GM12873 (cell line): ENCODE data around the gene VPS50.

Experiments
- TF ChIP-seq, protein P1 (sequence below): IDR thresholded peaks from 2 replicates; pipeline ENCODE4 v1.5.1; 2012; ENCODE audit warnings: low read depth, mild to moderate bottlenecking, moderate library complexity, low read length, control low read depth; ENCODE audit not compliant: insufficient read depth; ENCODE audit errors: missing control alignments

VPS50 gene

DNA sequence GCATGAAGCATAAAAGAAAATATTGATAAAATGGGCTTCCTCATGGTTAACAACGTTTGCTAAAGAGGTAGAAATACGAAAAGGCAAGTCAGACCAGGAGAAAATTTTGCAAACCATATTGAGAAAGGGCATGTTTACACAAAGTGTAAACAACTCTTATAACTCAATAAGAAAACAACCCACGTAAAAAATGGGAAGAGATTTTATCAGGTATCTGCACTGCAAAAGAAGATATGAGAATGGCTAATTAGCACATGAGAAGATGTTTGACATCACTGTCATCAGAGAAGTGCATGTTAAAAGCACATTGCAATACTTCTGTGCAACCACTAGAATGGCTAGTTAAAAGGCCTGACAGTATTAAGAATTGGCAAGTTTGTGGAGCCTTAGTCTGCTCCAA, 99.5 kb downstream of the VPS50 start:
- TF ChIP-seq, protein P1, sequence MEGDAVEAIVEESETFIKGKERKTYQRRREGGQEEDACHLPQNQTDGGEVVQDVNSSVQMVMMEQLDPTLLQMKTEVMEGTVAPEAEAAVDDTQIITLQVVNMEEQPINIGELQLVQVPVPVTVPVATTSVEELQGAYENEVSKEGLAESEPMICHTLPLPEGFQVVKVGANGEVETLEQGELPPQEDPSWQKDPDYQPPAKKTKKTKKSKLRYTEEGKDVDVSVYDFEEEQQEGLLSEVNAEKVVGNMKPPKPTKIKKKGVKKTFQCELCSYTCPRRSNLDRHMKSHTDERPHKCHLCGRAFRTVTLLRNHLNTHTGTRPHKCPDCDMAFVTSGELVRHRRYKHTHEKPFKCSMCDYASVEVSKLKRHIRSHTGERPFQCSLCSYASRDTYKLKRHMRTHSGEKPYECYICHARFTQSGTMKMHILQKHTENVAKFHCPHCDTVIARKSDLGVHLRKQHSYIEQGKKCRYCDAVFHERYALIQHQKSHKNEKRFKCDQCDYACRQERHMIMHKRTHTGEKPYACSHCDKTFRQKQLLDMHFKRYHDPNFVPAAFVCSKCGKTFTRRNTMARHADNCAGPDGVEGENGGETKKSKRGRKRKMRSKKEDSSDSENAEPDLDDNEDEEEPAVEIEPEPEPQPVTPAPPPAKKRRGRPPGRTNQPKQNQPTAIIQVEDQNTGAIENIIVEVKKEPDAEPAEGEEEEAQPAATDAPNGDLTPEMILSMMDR: no peak

DNA sequence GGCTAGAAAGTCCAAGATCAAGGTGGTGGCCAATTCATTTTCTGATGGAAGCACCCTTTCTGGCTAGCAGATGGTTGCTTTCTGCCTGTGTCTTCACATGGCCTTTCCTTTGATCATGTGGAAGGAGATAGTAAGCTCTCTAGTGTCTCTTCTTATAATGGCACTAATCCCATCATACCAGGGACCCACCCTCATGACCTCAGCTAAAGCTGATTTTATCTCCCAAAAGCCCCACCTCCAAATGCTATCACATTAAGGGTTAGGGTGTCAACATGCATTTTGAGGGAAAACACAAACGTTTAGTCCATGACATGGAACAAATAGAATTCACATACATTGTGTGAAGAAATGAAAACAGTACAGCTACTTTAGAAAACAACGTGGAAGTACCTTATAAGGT, 100.0 kb downstream of the VPS50 start:
- TF ChIP-seq, protein P1: no peak

DNA sequence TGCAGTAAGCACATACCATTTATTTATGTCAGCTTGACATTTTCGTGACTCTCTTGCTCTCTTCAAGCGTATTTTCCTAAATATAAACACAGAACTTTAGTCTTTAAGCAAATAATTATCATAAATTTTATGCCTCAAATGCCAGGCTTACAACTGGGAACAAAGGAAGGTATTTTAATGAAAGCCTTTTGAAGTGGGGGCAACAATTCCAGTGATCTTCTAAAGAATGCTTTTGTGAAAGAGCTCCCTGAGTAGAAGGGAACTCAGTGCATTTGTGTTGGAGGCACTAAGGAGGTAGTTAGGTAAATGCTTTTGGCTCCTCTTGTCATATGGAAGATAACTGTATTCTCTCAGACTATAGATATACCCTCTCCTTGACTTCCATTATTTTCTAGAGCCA, 104.9 kb downstream of the VPS50 start:
- TF ChIP-seq, protein P1: no peak

DNA sequence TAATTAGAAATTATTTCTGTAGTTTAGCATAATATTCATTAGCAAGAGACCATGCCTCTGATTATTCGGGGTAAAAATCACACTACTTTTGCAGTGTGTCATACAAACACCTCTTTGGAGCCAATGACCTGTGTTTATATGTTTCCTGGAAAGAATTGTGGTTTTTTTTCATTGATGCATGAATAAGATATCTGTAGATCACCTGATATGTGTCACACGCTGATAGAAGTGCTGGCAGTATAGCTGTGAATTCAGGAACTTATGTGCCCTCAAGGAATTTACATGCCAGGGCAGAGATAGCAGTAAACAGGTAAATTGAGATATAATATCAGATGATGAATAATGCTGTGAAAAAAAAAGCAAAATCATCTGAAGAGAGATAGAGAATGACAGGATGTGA, 118.2 kb downstream of the VPS50 start:
- TF ChIP-seq, protein P1: no peak

DNA sequence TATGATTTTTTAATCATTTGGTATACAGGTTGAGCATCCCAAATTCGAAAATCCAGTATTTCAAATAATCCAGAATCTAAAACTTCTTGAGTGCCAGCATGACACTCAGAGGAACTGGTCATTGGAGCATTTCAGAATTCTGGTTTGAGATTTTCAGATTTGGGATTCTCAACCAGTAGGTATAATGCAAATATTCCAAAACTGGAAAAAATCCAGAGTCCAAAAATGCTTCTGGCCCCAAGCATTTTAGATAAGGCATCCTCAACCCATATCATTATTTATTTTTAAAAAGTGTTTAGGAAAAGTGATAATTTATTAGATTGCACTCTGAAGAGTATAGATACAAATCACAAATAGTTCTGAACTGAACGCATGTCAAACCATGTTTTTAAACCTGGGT, 120.7 kb downstream of the VPS50 start:
- TF ChIP-seq, protein P1: no peak

DNA sequence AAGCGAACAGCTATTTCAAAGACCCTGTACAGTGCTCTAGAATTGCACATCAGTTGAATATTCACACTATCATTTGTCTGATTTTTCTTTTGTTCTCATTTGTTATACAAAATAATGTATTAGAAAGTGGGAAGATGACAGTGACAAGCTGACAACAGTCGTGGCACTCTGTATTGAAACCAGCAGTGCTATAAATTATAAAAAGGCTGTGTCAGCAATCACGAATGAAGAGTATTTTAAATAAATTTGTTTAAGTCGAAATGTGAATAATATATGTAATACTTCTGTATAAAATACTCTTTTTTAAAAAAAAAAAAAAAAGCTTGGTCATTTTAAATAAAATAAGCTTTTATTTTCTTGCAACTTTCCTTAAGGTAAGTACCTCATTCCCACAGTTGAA, 122.6 kb downstream of the VPS50 start:
- TF ChIP-seq, protein P1: no peak

DNA sequence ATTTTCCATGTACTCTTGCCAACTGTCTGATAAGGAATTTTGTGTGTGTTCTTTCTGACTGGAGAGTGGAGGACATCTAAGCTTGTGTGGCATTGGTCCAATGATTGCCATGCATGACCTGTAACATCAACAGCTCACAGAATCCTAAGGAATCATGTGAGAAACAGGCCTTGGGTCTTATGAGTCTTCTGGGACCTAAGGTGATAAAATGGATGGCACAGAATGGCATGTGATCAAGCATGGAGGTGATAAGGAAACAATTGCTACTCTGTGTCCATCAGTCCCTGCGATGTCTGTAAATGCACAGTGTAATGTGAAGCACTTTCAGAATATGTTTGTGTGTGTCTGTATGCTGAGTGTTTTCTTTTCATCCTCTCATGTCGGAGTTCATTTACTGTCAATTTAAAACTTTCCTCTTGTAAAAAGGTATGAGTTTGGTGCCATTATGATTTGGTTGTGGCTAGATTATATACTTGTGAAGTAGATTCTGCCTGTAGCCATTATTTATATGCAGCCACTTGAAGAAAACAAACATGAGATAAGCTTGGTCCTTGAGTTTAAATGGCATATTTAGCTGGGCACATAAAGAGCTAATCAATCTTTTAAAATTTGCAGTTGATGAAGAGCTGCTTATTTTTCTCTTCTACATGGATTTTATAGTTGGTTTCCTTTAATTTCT, 127.5 kb downstream of the VPS50 start:
- TF ChIP-seq, protein P1: no peak

DNA sequence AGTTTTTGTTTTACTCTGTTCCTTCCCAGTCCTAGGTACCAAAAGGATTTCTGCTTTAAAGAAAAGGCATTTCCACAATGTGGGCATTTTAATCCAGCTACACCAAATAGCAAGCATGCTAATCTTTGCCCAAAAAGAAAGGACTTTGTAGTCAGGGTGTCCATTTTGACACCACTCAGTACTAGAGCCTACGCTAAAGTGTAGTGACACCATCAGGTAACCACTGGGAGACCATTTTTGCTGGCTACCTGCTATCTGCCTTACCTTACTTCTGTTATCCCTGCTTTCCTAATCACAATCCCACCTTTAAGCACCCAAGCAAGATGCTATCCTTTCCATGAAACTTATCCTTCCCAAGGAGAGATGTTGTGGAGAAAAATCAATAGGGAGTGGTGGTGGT, 129.7 kb downstream of the VPS50 start:
- TF ChIP-seq, protein P1: no peak
